K562 (cell line): ENCODE results near the gene TMEM203. TPM values are rescaled to one million over a fixed set of nuclear protein-coding genes. Genes with fewer than 3 reads are reported as not detected.

Experiments used
- ETV1 ChIP-seq: fragments of 450-650 bp; conservative IDR thresholded peaks from 2 replicates; pipeline ENCODE4 v1.6.1; 2016; ENCODE audit warnings: missing genetic modification characterization, control low read depth, low read depth, missing compliant biosample characterization
- FIP1L1 ChIP-seq: fragments of 200-400 bp; formaldehyde crosslinking; IDR thresholded peaks from 2 replicates; pipeline ENCODE4 v1.6.1; 2018; ENCODE audit warnings: mild to moderate bottlenecking, low read depth, low read length; ENCODE audit not compliant: poor library complexity, severe bottlenecking
- MCM7 ChIP-seq, 2 experiments: fragments of 450-650 bp; IDR thresholded peaks; 2 replicates each; pipeline ENCODE4 v1.6.1; 2016 to 2018
- PATZ1 ChIP-seq: fragments of 250-450 bp; sonication (Bioruptor Pico); IDR thresholded peaks from 2 replicates; pipeline ENCODE4 v1.5.0; 2020; ENCODE audit warnings: mild to moderate bottlenecking, borderline replicate concordance
- PRDM10 ChIP-seq: fragments of 450-650 bp; IDR thresholded peaks from 2 replicates; pipeline ENCODE4 v1.6.1; 2018; ENCODE audit not compliant: partially characterized antibody
- SRSF9 ChIP-seq: fragments of 200-400 bp; formaldehyde crosslinking; IDR thresholded peaks from 2 replicates; pipeline ENCODE4 v1.6.1; 2017; ENCODE audit warnings: low read depth, low read length, borderline replicate concordance
- STAG1 ChIP-seq: sonication (generic); formaldehyde crosslinking; IDR thresholded peaks from 2 replicates; pipeline ENCODE4 v1.5.0; 2020; ENCODE audit warnings: missing genetic modification reagents, borderline replicate concordance
- VEZF1 ChIP-seq: fragments of 200-800 bp; sonication (Bioruptor generic); IDR thresholded peaks from 2 replicates; pipeline ENCODE4 v1.6.1; 2017; ENCODE audit warnings: missing genetic modification characterization, missing compliant biosample characterization
- ZFX ChIP-seq: sonication (generic); formaldehyde crosslinking; IDR thresholded peaks from 2 replicates; pipeline ENCODE4 v1.8.0; 2022; ENCODE audit warnings: mild to moderate bottlenecking, missing genetic modification reagents, moderate library complexity
- ZMIZ1 ChIP-seq, 2 experiments: fragments of 150-350 bp in 1 of 2; IDR thresholded peaks; 2 replicates each; pipeline ENCODE4 v1.6.1; 2012 to 2016; ENCODE audit warnings: low read depth in 2 of 2, low read length in 2 of 2, mild to moderate bottlenecking in 1 of 2, moderate library complexity in 1 of 2
- ZNF324 ChIP-seq: fragments of 250-450 bp; sonication (Bioruptor Pico); IDR thresholded peaks from 2 replicates; pipeline ENCODE4 v1.4.0; 2020; ENCODE audit warnings: mild to moderate bottlenecking
- polyA plus RNA-seq, 8 experiments: library from polyadenylated mRNA; depleted of rRNA in 4 of 8; stranded (reverse) in 5 of 8; unstranded in 3 of 8; fragments of >200 nt; fragmentation: Nextera tagmentation in 2 of 8; fragmentation: Illumina TruSeq in 1 of 8; extraction: Ambion mirVana in 2 of 8; extraction: Trizol in 1 of 8; gene quantifications; 2 replicates each; pipeline versions ENCODE4 v1.2.1 to v1.2.3, GENCODE V29; 2011 to 2014; ENCODE audit warnings: inconsistent platforms in 1 of 8, missing spikeins in 1 of 8
- total RNA-seq, 7 experiments: library from RNA; depleted of rRNA in 6 of 7; stranded (reverse); fragments of >200 nt in 6 of 7; fragmentation: Illumina TruSeq in 2 of 7; extraction: Trizol in 2 of 7; gene quantifications; 2 replicates each; pipeline versions ENCODE4 v1.2.1 to v1.2.3, GENCODE V29; 2011 to 2021; ENCODE audit warnings: low replicate concordance in 1 of 7

Gene TMEM203
- total and polyA plus RNA-seq, 9 of the 15 experiments (the other 6 are each of a cell fraction or from before 2014, with no cell fraction given) = 8.8 to 59.5 (median 37.6) TPM

- TF ChIP-seq VEZF1 (CRISPR knock-in tag) (0 out of 2 replicates have a peak, but pooled peaks have one; percentile 19), ZNF324 (CRISPR knock-in tag) (no peak), ZFX (0 out of 2 replicates have a peak, but pooled peaks have one; percentile 4), PATZ1 (no peak), STAG1 (CRISPR knock-in tag) (0 out of 2 replicates have a peak, but pooled peaks have one; percentile 8), ZMIZ1 (IDR thresholded peaks at IDR 0.05; ENCODE audit: low read depth in 2 of 2, low read length in 2 of 2) (no peak), FIP1L1 (peak; percentile 9), PRDM10 (no peak), MCM7 (IDR thresholded peaks at IDR 0.05) (no peak), ETV1 (no peak), SRSF9 (no peak)
Measured at GRCh38 chr9:137228506-137228967, 23.1 kb upstream of the TMEM203 start (continued).
